CD14-positive monocyte (primary cell): ENCODE measurements around the gene HPSE2. TPM values are rescaled to one million over a fixed set of nuclear protein-coding genes. Genes with fewer than 3 reads are reported as not detected.

Source experiments
- DNase-seq, 3 donors: peaks; one replicate each; pipeline ENCODE4 v3.0.0-alpha.2; 2011 to 2022
- H2AFZ ChIP-seq: 2 replicates; pipeline ENCODE4 v1.6.0; 2012; ENCODE audit warnings: mild to moderate bottlenecking, low read depth, low read length, inconsistent platforms; ENCODE audit not compliant: insufficient read depth, poor library complexity, severe bottlenecking
- H3K27ac ChIP-seq, 2 donors: 1 replicate in 1 of 2; 2 replicates in 1 of 2; pipeline ENCODE4 v1.5.1; 2012 to 2013; ENCODE audit warnings: low read length in 2 of 2, control low read depth in 1 of 2, inconsistent platforms in 1 of 2, low read depth in 1 of 2, mild to moderate bottlenecking in 1 of 2
- H3K27me3 ChIP-seq, 2 donors: one replicate each; pipeline versions ENCODE4 v1.6.0 to v1.6.1; 2011 to 2013; ENCODE audit warnings: low read length in 2 of 2; ENCODE audit not compliant: control insufficient read depth in 2 of 2, insufficient read depth in 2 of 2
- H3K36me3 ChIP-seq, 2 donors: replicated peaks in 1 of 2; 1 replicate in 1 of 2; 2 replicates in 1 of 2; pipeline versions ENCODE4 v1.5.1 to v1.6.1; 2012 to 2013; ENCODE audit warnings: low read length in 2 of 2, control low read depth in 1 of 2, inconsistent platforms in 1 of 2, mild to moderate bottlenecking in 1 of 2; ENCODE audit not compliant: insufficient read depth in 2 of 2, control insufficient read depth in 1 of 2
- H3K4me1 ChIP-seq, 2 donors: 1 replicate in 1 of 2; 2 replicates in 1 of 2; pipeline versions ENCODE4 v1.5.1 to v1.6.1; 2012 to 2013; ENCODE audit warnings: low read length in 2 of 2, control low read depth in 1 of 2, inconsistent platforms in 1 of 2, mild to moderate bottlenecking in 1 of 2, moderate library complexity in 1 of 2; ENCODE audit not compliant: insufficient read depth in 2 of 2, control insufficient read depth in 1 of 2
- H3K4me2 ChIP-seq: replicated peaks from 2 replicates; pipeline ENCODE3; 2012; ENCODE audit warnings: low read length, moderate library complexity, mild to moderate bottlenecking; ENCODE audit not compliant: poor library complexity, severe bottlenecking; ENCODE audit errors: extremely low read depth
- H3K4me3 ChIP-seq, 3 experiments: fragments of 200-600 bp in 1 of 3; sonication (generic) in 1 of 3; replicated peaks in 1 of 3; 1 replicate in 2 of 3; 2 replicates in 1 of 3; pipeline ENCODE4 v1.5.1; 2011 to 2013; ENCODE audit warnings: low read length in 3 of 3, mild to moderate bottlenecking in 3 of 3, control low read depth in 2 of 3, low read depth in 2 of 3, inconsistent platforms in 1 of 3, moderate library complexity in 1 of 3
- H3K79me2 ChIP-seq: 2 replicates; pipeline ENCODE4 v1.6.0; 2012; ENCODE audit warnings: mild to moderate bottlenecking, control low read depth, inconsistent platforms, low read length, moderate library complexity; ENCODE audit not compliant: insufficient read depth
- H3K9ac ChIP-seq: 2 replicates; pipeline ENCODE4 v1.6.0; 2017; ENCODE audit warnings: low read length, mild to moderate bottlenecking; ENCODE audit not compliant: insufficient read depth, poor library complexity, severe bottlenecking
- H3K9me3 ChIP-seq, 2 donors: replicated peaks in 1 of 2; 1 replicate in 1 of 2; 2 replicates in 1 of 2; pipeline versions ENCODE4 v1.5.1 to v1.6.1; 2012 to 2013; ENCODE audit warnings: low read length in 2 of 2, control low read depth in 1 of 2; ENCODE audit not compliant: control insufficient read depth in 1 of 2, insufficient read depth in 1 of 2
- H4K20me1 ChIP-seq: 2 replicates; pipeline ENCODE4 v1.6.0; 2012; ENCODE audit warnings: mild to moderate bottlenecking, low read length, control low read depth, moderate library complexity; ENCODE audit not compliant: insufficient read depth
- H3K27ac Mint-ChIP-seq, 7 donors: one replicate each; pipeline ENCODE4 v1.8.0; 2020; ENCODE audit warnings: mild to moderate bottlenecking in 7 of 7, mixed read lengths in 7 of 7, moderate library complexity in 6 of 7, inconsistent platforms in 2 of 7
- H3K27me3 Mint-ChIP-seq, 3 donors: one replicate each; pipeline ENCODE4 v1.8.0; 2021 to 2022; ENCODE audit warnings: low read depth in 3 of 3, mild to moderate bottlenecking in 3 of 3, mixed read lengths in 3 of 3, moderate library complexity in 3 of 3, inconsistent platforms in 1 of 3
- H3K36me3 Mint-ChIP-seq, 2 donors: one replicate each; pipeline ENCODE4 v1.8.0; 2020; ENCODE audit warnings: mixed read lengths in 2 of 2, inconsistent platforms in 1 of 2, mild to moderate bottlenecking in 1 of 2
- H3K4me1 Mint-ChIP-seq: one replicate; pipeline ENCODE4 v1.8.0; 2020; ENCODE audit warnings: mild to moderate bottlenecking, mixed read lengths
- H3K4me3 Mint-ChIP-seq, 2 donors: one replicate each; pipeline ENCODE4 v1.8.0; 2020; ENCODE audit warnings: mild to moderate bottlenecking in 2 of 2, mixed read lengths in 2 of 2, moderate library complexity in 1 of 2
- H3K9me3 Mint-ChIP-seq, 7 donors: one replicate each; pipeline ENCODE4 v1.8.0; 2020 to 2022; ENCODE audit warnings: mixed read lengths in 7 of 7, mild to moderate bottlenecking in 6 of 7, moderate library complexity in 6 of 7, inconsistent platforms in 2 of 7
- CTCF ChIP-seq: fragments of 200-600 bp; IDR thresholded peaks from one replicate; pipeline ENCODE4 v1.8.0; 2022; ENCODE audit warnings: antibody characterized with exemption, mild to moderate bottlenecking
- WGBS: methylation state at CpG from one replicate; pipeline ENCODE4 v1.1.5; 2013; ENCODE audit warnings: missing lambda C conversion rate; ENCODE audit not compliant: insufficient coverage; 5-methylcytosine and 5-hydroxymethylcytosine counted together
- intact Hi-C, 2 donors: fragments of 100-400 bp; cut with micrococcal nuclease; formaldehyde crosslinking; loops; one replicate each; pipeline versions ENCODE4 v1.15.0 to v1.15.1; 2023
- polyA plus RNA-seq, 3 donors: library from polyadenylated mRNA; depleted of rRNA in 1 of 3; unstranded in 2 of 3; stranded (reverse) in 1 of 3; fragments of 300-500 nt in 2 of 3; fragments of >200 nt in 1 of 3; fragmentation: Illumina TruSeq in 2 of 3; gene quantifications; 1 replicate in 2 of 3; 2 replicates in 1 of 3; pipeline ENCODE4 v1.2.3, GENCODE V29; 2012 to 2021

The HPSE2 gene
- polyA plus RNA-seq, 3 donors: not detected

GRCh38 chr10:98919899-98920298 is 315.8 kb downstream of the HPSE2 start:
- H3K27ac Mint-ChIP-seq: no peak overlapping the region
- intact Hi-C loops: no loop called here
- no peak overlapping the region for H3K9ac ChIP-seq
- no peaks in the 10 kb centered on the region for H3K27me3 ChIP-seq
- no peak overlapping the region for H3K4me2 ChIP-seq
- no peak overlapping the region for H2AFZ ChIP-seq
- H3K4me3 Mint-ChIP-seq: no peak overlapping the region
- no peak for DNase-seq
- no peaks in the 10 kb centered on the region for H3K4me1 Mint-ChIP-seq
- 79% methylated on average over 2 of the region's 2 CpGs for WGBS
- no peak overlapping the region for H3K27ac ChIP-seq
- no peaks in the 10 kb centered on the region for H3K36me3 ChIP-seq
- H3K9me3 Mint-ChIP-seq: peaks cover 0 to 2% (median 0%) of the 10 kb centered on the region in 7 donors
- no peaks in the 10 kb centered on the region for H3K9me3 ChIP-seq
- TF ChIP-seq CTCF: no peak
- no peak overlapping the region for H3K4me3 ChIP-seq
- H4K20me1 ChIP-seq: no peaks in the 10 kb centered on the region
- no peaks in the 10 kb centered on the region for H3K4me1 ChIP-seq
- peaks cover 0 to 3% (median 0%) of the 10 kb centered on the region in 3 donors for H3K27me3 Mint-ChIP-seq
- H3K79me2 ChIP-seq: no peaks in the 10 kb centered on the region
- H3K36me3 Mint-ChIP-seq: no peaks in the 10 kb centered on the region

- H2AFZ ChIP-seq: no peak overlapping the region
- Mint-ChIP-seq H3K4me1 (no peaks in the 10 kb centered on the region), H3K9me3 (peaks cover 0 to 2% (median 0%) of the 10 kb centered on the region in 7 donors), H3K27me3 (peaks cover 0 to 5% (median 0%) of the 10 kb centered on the region in 3 donors), H3K27ac (no peak overlapping the region), H3K36me3 (no peaks in the 10 kb centered on the region), H3K4me3 (no peak overlapping the region)
- intact Hi-C loops: no loop called here
- no peak for TF ChIP-seq CTCF
- no peaks in the 10 kb centered on the region for H4K20me1 ChIP-seq
- no peaks in the 10 kb centered on the region for H3K4me1 ChIP-seq
- no peaks in the 10 kb centered on the region for H3K27me3 ChIP-seq
- no peaks in the 10 kb centered on the region for H3K36me3 ChIP-seq
- H3K9me3 ChIP-seq: no peaks in the 10 kb centered on the region
- no peaks in the 10 kb centered on the region for H3K79me2 ChIP-seq
- WGBS: no CpG with 5 or more reads among the region's 2 CpGs
- H3K4me3 ChIP-seq: no peak overlapping the region
- H3K27ac ChIP-seq: no peak overlapping the region
- H3K9ac ChIP-seq: no peak overlapping the region
- H3K4me2 ChIP-seq: no peak overlapping the region
- no peak for DNase-seq
These were observed 317.8 kb downstream of the HPSE2 start for GRCh38 chr10:98917828-98918227.
